Measurements from ENCODE around the gene NEFH.

DNA sequence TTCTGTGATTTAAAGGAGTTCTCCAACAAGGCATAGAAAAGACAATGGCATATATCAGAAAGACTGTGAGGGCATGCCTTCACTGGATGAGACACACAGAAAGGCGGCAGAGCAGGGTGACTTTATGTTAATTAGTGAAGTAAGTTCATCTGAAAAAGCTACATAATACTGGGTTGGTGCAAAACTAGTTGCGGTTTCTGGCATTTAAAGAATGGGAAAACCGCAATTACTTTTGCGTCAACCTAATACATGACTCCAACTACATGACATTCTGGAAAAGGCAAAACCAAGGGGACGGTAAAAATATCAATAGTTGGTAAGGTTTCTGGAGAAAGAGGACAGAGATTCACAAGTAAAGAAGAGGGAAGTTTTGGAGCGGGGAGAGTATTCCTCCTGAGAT is 36.6 kb upstream of the NEFH start:
- TF ChIP-seq, protein P1, sequence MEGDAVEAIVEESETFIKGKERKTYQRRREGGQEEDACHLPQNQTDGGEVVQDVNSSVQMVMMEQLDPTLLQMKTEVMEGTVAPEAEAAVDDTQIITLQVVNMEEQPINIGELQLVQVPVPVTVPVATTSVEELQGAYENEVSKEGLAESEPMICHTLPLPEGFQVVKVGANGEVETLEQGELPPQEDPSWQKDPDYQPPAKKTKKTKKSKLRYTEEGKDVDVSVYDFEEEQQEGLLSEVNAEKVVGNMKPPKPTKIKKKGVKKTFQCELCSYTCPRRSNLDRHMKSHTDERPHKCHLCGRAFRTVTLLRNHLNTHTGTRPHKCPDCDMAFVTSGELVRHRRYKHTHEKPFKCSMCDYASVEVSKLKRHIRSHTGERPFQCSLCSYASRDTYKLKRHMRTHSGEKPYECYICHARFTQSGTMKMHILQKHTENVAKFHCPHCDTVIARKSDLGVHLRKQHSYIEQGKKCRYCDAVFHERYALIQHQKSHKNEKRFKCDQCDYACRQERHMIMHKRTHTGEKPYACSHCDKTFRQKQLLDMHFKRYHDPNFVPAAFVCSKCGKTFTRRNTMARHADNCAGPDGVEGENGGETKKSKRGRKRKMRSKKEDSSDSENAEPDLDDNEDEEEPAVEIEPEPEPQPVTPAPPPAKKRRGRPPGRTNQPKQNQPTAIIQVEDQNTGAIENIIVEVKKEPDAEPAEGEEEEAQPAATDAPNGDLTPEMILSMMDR (IDR thresholded peaks at IDR 0.05; ENCODE audit: low read length) = no peak
- TF ChIP-seq EZH2 (IDR thresholded peaks at IDR 0.05; ENCODE audit: borderline replicate concordance, low read length) = no peak

Measured in OCI-LY1 (cell line).